Stimulated activated CD8-positive, alpha-beta memory T cell treated with anti-CD3 and anti-CD28 coated beads, Interleukin-15, amount 100 ng/mL, for 4 hours (primary cell): ENCODE results near the gene EPS8L2.
"Not testable (repeated sequence)": the region's sequence is repeated elsewhere in the genome, so short reads cannot be mapped to it uniquely, and the experiment has no call there.

Experiments used
- DNase-seq, 2 donors: peaks; one replicate each; pipeline ENCODE4 v3.0.0-alpha.2; 2020; ENCODE audit warnings: low read depth in 2 of 2

The EPS8L2 gene

GRCh38 chr11:726278-727220 lies 20.5 kb downstream of the EPS8L2 start:
- peak; percentile 27 to 28 for DNase-seq

GRCh38 chr11:727281-727701 lies 21.3 kb downstream of the EPS8L2 start:
- DNase-seq, result no peak

- DNase-seq, result peak; percentile 54 to 61
Observed at GRCh38 chr11:727859-728748, 22.1 kb downstream of the EPS8L2 start.

GRCh38 chr11:728901-729491 lies 23.0 kb downstream of the EPS8L2 start:
- no peak for DNase-seq

GRCh38 chr11:729492-730074 lies 23.6 kb downstream of the EPS8L2 start:
- DNase-seq, result no peak

GRCh38 chr11:733072-733471 lies 27.0 kb downstream of the EPS8L2 start:
- no peak for DNase-seq

GRCh38 chr11:734541-734940 lies 28.5 kb downstream of the EPS8L2 start:
- DNase-seq, result not testable (repeated sequence)

GRCh38 chr11:737366-737765 lies 31.3 kb downstream of the EPS8L2 start:
- no peak for DNase-seq

GRCh38 chr11:737899-738298 lies 31.9 kb downstream of the EPS8L2 start:
- not testable (repeated sequence) for DNase-seq

- no peak for DNase-seq
Observed at GRCh38 chr11:742156-742546, 36.1 kb downstream of the EPS8L2 start.

GRCh38 chr11:742571-743201 lies 36.7 kb downstream of the EPS8L2 start:
- DNase-seq, result no peak

GRCh38 chr11:745428-745827 lies 39.4 kb downstream of the EPS8L2 start:
- no peak for DNase-seq

- DNase-seq, result no peak
Observed at GRCh38 chr11:746289-747157, 40.5 kb downstream of the EPS8L2 start.

GRCh38 chr11:747158-748006 lies 41.4 kb downstream of the EPS8L2 start, which contains the start of gene TALDO1:
TSS of gene TALDO1 (plus strand) at chr11:747464. CDS start at chr11:747482, 18 bp downstream.
- peak; percentile 47 to 69 for DNase-seq

- DNase-seq, result no peak
Observed at GRCh38 chr11:748007-748359, 42.0 kb downstream of the EPS8L2 start.

- no peak for DNase-seq
Observed at GRCh38 chr11:749731-750130, 43.7 kb downstream of the EPS8L2 start.

GRCh38 chr11:760236-760635 lies 54.2 kb downstream of the EPS8L2 start:
- DNase-seq, result no peak

- no peak for DNase-seq
Observed at GRCh38 chr11:761526-762108, 55.6 kb downstream of the EPS8L2 start.
